Stimulated activated CD4-positive, alpha-beta T cell treated with anti-CD3 and anti-CD28 coated beads, Interleukin-12 subunit alpha, Interleukin-12 subunit beta, amount 100 ng/mL, for 4 hours (primary cell): ENCODE results near the gene WSCD2.
"Not testable (repeated sequence)": the region's sequence is repeated elsewhere in the genome, so short reads cannot be mapped to it uniquely, and the experiment has no call there.

Experiments used
- DNase-seq: peaks from one replicate; pipeline ENCODE4 v3.0.0-alpha.2; 2020

Gene WSCD2

DNA sequence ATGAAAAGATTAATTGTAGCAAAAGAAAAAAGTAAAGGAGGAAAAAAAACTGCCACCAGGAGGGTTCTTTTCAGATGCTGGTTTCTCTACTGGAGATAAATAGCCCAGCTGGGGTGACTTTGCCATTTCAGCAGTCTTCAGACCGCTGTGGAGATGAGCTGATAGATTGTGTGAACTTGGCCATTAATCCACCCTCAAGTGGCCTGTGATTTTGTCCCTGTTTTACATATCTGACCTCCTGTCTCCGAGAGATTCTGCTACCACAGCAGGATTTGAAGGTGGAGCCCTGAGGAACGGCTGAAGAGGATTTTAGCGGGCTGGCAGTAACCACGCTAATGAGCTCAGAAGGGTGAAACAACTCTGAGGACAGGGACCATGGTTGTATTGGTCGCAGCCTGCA, 72.7 kb downstream of the WSCD2 start:
- DNase-seq = no peak

DNA sequence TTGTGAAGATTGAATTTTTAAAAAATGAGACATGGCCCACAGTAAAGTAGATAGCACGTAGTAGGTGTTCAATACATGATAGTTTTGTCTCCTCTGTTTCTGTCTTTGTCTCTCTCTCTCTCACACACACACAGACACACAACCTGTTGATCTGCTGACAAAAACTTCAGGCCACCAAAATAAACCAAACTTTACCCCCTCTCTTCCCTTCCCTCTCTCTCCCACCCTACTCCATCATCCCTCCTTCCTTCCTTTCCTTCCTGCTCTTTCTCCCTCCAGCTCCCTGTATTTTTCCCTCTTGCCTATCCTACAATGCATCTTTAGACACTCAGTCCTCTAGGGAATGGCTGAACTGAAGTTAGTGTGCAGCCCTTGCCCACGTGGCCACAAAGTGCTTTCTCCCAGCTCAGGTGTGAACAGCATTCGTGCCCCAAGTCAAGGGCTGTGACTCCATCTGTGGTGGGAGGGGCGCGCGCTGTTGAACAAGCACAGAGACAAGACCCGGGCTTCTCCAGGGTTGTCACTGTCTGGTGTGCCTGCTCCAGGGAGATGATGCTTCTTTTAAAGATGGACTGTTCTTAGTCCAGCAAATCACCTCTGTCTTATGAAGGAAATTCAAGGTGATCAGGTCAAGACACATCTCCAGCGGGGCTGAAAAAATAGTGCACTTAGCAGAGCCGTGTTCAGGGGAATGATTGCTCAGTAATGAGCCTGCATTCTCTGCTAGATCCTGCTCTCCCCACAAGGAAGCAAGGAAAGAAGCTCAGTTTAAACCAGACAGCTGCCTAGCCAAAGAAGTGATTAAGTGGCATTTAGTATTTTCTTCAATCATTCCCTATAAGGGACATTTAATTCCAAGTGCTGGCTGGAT, 75.3 kb downstream of the WSCD2 start:
- DNase-seq = no peak

DNA sequence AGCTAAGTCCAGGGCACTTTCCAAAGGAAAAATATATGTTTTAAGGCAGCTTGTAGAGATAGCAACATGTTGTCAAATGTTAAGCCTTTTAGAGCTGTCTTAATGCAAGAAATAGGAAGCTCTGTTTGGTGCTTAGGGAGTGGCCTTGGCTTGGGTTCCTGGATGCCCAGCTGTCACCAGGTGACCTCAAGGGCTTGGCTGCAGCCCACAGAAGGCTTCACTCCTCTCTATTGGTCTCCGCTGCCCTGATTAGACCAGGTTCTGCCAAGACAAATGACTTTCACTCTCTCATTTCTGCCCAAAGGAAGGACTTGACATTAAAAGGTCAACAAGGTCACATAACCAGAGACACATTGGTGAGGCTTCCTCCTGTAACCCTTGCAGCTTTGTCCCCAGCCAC, 76.8 kb downstream of the WSCD2 start:
- DNase-seq = no peak

DNA sequence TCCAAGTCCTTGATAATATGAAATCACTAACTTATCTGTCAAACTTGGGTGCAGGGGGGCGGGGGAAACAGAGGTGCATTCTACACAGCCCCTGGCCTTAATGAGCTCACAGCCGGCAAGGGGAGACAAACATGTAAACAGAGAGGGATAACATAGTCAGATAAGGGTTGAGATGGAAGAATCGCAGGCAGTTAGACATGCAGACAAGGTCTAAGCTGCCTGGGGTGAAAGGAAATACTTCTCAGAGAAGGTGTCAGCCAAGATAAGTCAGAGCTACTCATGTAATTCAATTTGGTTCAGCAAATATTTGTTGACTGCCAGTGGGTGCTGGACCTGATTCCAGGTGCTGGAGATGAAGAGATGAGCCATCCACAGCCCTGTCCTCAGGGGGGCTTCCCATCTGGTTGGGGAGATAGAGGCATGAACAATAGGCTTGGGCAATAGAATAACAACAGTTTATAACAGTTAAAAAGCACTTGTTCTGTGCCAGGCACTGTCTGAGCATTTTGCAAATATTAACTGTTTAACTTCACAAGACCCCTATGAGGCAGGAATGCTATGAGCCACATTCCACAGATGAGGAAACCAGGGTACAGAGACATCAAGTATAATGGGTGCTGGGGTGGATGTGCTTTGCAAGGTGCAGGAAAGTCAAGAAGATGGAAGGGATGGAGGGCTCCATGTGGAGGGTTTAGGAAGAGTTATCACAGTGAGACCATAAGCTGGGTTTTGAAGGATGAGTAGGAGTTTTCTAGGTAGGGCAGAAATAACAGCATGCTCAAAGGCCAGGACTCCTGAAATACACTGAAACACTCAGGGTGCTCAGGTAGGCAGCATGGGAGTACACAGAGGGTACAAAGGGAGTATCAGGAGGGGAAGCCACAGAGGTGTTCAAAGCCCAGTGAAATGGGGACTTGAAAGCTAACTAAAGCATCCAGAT, 79.0 kb downstream of the WSCD2 start:
- DNase-seq = no peak

DNA sequence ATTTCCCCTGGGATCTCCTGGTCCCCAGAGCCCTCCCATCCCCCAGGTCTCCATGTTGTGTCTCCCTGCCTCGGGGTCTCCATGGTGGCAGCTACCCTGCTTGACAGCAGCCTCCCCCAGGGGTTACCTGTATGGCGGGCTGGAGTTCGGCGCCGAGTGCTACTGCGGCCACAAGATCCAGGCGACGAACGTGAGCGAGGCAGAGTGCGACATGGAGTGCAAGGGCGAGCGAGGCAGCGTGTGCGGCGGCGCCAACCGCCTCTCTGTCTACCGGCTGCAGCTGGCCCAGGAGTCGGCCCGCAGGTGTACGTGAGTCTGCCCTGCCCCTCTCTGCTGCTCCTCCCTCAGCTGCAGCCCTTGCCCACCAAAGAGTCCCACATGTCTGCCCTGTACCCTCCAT, 80.9 kb downstream of the WSCD2 start:
- no peak for DNase-seq

DNA sequence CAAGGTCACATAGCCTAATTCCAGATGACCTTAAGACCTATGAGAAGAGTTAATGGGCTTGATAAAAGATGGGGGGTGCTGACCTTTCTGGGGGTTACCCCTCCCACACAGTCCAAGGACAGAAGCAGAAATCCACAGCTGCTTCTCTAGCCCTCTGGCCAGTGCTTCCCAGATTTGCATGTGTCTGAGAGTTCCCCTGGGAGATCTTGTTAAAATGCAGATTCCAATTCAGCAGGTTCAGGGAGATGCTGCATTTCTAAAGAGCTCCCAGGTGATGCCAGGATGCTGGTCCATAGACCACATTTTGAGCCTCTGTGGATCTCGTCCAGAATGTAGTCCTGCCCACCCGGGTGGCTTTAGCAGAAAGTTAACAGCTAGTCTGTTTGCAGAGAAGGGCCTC, 82.1 kb downstream of the WSCD2 start:
- DNase-seq = no peak

DNA sequence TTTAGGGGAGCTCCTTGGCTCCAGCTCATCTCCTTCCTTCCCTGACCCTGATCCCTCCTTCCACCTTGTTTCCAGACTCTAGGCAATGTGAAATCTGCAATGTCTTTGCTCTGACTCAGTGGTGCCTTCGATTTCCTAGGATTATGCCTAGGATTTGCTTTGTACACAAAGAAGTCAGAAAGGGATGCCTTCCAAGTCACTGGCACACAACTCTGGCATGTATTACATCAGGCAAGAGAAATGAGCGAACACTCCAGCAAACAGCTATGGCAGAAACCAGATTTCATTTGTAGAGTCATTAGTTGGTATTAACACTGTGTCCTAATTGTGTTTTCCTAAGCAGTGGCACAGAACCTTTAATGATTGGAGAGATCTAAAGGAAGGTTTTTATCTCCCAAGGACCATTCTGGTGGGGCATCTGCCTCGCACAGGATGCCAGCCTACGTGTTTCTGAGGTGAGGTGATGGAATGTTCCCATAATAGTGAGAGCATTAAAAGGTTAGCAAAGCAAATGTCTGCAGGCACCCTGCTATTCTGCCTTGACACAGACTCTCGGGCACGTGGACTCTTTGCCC, 84.9 kb downstream of the WSCD2 start:
- no peak for DNase-seq

DNA sequence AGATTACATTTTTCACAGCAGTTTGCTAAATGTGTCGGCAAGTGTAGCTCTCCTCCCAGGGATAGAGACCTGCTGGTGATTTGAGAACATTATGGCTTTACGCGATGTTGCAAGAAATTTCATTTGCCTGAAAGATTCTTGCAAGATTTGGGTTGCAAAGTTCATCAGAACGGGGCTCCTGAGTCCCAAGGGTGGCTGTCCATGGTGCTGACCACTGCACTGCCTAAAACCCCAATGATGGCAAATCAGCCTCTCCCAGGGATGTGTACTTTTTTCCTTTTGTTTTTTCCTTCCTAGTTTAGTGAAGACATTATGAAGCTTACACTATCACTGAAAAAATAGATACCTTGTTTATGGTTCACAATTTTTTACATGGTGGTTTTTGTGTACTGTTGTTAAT, 85.4 kb downstream of the WSCD2 start:
- peak; percentile 2 for DNase-seq

DNA sequence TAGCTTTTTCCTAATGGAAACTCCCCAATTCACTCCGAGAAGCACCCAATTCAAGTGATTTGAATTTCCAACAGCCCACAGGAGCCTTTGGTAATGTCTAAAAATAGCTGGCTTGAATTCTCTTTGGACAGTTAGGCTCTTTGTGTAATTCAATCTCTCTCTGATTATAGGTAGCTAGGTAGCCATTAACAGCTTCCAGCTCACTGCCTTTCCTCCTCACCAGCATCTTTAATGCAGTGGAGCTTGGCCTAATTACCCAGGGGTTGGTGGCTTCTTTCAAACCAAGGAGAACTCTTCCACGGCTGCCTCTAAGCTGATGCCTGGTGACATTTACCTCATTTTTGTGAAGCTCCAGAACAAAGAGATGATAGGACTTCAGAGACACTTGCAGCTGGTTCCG, 86.4 kb downstream of the WSCD2 start:
- DNase-seq = no peak

DNA sequence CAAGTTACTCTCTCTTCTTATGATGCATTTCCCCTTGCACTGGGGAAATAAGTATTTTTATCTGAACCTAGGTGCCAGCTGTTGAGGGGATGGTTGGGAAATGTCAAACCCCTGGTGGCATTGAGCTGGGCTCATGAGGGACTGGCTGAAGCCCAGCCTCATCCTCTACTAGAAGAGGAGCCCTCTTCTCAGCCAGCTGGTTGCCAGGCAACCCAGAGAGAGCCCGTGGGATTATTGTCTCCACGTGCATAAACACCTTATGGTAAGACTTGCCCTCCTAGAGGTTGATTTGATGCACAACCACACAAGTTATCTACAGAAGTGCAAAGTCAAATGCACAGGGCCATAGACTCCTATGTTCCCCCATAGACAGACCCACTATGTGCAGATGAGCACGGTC, 89.8 kb downstream of the WSCD2 start:
- no peak for DNase-seq

DNA sequence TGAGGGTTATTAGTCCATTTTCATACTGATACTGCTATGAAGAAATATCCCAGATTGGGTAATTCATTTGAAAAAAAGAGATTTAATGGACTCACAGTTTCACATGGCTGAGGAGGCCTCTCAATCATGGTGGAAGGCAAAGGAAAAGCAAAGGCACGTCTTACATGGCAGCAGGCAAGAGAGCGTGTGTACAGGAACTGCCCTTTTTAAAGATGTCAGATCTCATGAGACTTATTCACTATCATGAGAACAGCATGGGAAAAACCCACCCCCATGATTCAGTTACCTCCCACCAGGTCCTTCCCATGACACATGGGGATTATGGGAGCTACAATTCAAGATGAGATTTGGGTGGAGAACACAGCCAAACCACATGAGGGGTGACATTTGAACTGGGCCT, 96.0 kb downstream of the WSCD2 start:
- not testable (repeated sequence) for DNase-seq

DNA sequence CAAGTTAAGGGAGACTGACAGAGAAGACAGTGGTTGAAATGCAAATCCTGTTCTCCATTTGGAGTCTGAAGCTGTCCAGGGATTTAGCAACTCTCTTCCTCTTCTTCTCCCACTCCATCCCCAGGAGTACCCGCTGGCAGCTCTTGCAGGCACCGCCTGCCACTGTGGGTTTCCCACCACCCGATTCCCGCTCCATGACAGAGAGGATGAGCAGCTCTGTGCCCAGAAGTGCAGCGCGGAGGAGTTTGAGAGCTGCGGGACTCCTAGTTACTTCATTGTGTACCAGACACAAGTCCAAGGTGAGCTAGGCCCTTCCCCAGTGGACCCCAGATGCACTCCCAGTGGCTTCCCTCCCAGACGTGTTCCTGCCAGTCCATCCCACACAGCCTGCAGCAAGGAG, 97.8 kb downstream of the WSCD2 start:
- DNase-seq = no peak

DNA sequence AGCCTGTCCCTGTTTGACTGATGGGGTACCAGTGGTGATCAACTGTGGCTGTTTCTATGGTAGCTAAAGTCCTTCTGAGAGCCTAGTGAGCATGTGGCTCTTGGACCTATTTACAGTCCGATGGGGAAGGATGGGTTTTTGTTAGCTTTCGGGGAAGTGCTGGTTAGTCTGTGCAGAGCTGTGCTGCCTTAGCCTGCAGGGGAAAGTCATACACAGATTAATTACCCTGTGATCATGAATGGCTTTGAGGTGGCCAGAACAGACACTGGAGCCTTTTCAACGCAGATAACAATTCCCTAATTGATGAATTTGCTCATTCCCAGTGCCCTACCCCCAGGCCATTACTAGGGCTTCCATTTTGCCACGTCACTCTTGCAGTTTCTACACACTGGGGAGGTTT, 99.7 kb downstream of the WSCD2 start:
- no peak for DNase-seq

DNA sequence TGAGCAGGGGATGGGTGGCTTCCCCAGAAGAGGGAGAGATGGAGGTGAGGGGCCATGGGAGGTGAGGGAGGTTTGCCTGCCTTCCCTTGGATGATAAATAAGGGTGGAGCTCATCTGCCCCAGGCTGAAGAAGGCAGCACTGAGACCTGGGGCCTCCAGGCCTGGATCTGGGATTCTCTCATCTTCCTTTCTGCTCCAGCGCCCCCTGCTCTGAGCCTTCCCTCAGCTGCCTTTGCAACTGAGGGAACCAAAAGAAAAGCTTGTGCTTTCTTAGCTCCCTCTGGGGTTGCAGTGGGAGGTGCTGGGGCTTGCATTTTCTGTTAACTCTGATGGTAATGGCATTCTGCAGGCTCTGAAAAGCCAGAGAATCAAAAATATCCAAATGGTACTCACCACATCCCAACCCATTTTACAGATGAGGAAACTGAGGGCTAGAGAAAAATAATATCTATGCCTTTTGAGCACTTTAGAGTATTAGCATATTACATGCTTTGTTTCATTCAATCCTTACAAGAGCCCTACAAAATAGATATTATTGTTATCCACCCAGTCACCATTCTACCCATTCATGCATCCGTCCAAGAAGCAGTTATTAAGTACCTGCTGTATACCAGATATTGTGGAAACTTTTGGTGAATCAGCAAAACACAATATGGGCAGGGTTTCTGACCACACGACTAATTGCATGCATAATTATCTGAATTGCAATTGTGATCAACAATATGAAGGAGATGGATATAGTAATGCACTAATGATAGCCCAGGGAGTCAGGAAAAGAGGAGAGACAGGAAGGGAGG, 102.2 kb downstream of the WSCD2 start:
- no peak for DNase-seq

DNA sequence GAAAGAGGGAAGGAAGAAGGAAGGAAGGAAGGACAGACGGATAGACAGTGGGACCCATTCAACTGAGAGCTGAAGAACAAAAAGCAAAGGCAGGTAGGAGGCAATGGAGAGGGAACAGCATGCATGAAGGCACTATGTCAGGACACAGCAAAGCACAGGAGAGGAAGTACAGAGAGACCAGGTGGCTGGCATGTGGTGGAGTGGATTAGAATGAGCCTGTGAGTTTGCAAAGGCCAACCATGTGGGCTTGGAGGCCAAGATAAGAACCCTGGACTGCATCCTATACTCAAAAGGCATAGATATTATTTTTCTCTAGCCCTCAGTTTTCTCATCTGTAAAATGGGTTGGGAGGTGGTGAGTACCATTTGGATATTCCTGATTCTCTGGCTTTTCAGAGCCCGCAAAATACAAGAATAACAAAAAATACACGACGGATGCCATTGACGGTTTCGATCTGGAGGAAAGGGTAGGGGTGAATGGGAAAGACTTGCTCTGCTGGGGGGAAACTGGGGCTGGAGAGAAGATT, 102.9 kb downstream of the WSCD2 start:
- DNase-seq = no peak

DNA sequence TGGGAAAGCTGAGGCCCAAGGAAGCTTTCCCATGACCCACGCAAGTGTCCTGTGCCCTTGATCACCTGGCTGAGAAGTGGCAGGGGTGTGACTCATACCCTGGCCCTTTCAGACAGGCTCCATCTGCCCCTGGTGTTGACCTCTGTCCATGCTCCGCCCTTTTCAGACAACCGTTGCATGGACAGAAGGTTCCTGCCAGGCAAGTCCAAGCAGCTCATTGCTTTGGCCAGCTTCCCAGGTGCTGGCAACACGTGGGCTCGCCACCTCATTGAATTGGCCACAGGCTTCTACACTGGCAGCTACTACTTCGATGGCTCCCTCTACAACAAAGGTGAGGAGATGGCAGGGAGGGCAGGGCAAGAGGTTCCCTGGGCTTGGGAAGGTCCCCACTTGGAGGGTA, 103.5 kb downstream of the WSCD2 start:
- DNase-seq = no peak

DNA sequence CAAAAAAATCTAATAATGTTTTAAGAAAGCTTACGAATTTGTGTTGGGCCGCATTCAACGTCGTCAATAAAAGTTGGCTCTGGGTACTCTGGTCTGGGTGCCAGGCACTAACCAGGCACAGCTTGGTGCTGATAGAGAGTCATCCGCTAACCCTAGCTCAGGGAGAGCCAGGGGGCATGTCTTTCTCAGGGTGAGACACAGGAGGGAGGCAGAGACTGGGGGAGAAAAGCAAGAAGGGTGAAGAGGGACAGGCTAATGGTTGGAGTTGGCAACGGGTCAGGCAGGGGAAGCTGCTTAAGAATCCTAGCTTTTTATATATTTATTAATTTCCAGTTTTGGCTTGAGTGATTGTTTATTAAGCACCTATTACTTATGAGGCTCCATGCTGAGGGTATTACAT, 105.1 kb downstream of the WSCD2 start:
- DNase-seq = no peak

DNA sequence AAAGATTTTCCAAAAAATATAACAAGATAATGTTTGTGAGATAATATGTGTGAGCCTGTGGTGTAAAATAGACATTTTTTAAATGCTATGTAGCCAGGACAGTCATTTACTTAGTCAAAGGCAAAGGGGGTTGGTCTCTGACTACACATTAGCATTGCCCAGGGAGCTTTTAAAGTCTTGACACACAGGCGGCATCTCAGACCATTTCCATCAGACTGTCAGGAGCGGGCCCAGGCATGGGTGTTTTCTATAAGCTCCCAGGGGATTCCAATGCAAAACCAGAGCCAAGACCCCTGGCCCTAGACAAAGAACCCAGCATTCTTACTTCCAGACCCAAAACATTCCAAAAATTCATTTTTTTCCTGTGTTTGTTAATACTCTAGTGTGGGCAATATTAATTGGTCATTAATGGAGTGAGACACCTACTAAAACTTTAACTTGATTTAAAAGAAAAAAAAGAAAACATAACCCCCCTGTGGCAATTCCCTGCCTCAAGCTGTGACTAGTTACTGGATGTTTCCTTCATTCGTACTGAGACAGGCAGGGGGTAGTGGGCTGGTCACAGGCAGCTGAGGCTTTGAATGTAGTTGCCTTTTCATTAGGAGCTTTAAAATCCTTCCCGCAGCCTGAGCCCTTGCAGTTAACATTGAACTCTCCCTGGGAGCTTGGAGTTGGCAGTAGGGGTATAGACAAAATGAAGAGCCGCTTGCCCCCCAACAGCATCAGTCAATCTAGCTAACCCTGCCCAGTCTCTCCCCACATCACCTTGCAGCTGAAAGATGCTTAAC, 106.3 kb downstream of the WSCD2 start:
- no peak for DNase-seq

DNA sequence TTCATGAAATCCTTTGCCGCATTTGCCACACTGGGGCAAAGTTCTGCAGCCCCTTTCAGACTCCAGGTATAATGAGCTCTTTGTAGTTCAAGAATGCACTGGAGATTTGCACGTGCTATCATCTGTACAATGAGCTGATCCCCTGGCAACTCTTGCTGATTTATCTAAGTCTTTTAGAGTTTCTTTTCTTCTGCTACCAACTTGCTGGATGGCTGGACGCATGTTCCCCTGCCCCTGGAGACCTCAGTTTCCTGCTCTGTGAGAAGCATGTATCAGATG, 106.8 kb downstream of the WSCD2 start:
- DNase-seq = no peak

DNA sequence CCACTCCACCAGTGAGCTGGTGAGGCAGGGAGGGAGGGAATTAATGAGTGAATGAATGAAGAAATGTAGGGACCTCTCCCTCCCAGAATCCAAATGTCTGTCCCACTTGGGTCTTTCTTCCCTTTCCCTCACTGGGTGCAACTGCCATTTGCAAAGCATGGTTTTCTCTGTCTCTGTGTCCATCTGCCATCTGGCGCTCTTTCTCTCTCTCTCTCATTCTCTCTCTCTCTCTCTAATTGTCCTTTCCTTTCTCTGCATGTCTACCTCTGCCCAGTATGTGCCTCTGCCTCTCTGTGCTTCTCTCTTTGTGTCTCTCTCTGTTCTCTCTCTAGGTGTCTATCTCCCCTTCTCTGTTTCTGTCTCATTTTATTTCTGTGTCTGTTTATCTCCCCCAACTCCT, 107.3 kb downstream of the WSCD2 start:
- DNase-seq = no peak

DNA sequence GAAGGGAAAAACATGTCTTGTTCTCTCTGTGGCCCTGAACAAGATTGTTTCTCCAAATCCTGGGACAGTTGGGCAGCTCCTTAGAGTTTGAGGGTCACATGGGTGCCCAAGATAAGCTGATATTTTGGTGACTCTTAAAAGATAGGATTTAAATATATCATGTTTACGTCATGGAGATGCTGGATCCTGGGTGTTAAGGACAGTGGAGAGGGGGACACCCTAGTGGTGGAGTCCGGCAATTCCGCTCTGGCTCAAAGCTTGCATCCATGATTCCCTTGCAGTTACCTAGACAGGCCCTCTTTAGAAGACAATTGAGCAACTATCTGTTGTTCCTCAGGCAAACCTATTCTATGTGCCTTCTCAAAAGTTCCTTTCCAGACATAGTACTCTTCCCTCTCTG, 108.2 kb downstream of the WSCD2 start:
- no peak for DNase-seq

DNA sequence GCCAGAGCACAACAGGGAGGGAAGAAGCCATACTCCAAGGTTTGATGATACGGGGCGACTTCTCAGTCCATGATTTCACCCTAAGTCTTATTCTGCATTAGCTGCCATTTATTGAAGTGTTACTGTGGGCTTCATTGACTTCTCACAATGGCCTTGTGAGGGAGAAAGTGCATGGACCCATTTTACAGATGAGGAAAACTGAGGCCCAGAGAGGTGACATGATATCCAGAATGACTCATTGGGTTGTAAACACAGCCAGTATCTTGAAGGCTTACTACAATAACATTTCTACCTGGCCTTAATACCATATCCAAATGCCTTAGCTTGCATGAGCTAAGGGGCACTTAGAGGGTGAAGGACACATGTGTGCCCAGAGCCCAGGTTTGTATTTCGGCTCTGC, 109.4 kb downstream of the WSCD2 start:
- no peak for DNase-seq
